Stimulated activated CD4-positive, alpha-beta T cell treated with anti-CD3 and anti-CD28 coated beads, Interleukin-15, amount 100 ng/mL, for 1 hour (primary cell): ENCODE data around the gene ETNK1.

ENCODE experiments used
- DNase-seq, 2 donors: peaks; one replicate each; pipeline ENCODE4 v3.0.0-alpha.2; 2020; ENCODE audit warnings: low read depth in 1 of 2, low spot score in 1 of 2

ETNK1 gene

DNA sequence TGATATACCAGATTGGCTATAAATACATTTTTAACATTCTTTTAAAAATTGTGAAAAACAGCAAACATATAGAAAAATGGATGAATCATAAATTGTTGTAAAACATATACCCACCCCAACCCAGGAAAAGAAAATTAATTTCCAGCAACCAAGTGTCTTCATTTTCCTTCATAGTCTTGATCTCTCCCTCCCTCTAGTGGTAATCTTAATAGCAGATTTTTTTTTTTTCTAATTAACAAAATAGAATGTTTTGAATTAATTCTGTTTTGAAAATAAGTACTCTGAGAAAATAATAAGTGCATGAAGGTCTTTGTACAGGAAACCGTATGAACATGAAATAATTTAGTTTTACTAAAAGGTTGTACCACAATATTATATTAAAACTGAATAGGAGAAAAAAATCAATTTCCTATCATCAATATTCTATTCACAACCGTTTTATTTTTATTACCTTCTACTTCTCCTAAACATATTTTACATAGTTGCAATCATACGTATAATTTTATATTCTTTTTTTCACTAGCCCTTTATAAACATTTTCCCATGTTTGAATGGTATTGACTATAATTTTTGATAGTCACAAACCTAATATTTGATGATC, 7.0 kb downstream of the ETNK1 start:
- no peak for DNase-seq

DNA sequence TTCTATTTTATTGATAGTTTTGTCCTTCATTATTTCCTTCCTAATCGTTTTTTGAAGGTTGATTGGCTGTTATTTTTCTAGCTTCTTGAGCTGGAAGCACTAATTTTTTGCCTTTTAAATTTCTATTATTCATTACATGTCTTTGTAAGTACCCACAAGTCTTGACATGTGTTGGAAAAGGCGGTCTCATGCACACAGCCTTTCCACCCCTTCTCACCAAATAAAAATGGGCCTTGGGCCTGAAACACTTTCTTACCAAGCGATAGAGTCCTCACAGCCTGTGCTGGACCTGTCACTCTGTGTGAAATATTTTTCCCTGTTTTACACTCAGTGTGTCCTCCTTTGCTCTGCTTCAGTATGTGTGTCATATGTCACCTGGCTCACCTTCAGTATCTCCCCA, 9.9 kb downstream of the ETNK1 start:
- DNase-seq: no peak

DNA sequence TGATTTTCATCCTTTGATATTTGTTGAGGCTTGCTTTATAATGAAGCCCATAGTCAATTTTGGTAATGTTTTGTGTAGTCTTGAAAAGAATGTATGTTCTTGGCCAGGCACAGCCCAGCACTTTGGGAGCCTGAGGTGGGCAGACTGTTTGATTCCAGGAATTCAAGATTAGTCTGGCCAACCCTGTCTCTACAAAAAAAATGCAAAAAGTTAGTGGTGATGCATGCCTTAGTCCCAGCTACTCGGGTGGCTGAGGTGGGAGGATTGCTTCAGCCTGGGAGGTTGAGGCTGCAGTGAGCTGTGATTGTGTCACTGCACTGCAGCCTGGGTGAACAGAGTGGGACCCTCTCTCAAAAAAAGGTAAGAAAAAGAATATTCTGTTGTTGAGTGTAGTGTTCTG, 10.8 kb downstream of the ETNK1 start:
- DNase-seq: no peak

DNA sequence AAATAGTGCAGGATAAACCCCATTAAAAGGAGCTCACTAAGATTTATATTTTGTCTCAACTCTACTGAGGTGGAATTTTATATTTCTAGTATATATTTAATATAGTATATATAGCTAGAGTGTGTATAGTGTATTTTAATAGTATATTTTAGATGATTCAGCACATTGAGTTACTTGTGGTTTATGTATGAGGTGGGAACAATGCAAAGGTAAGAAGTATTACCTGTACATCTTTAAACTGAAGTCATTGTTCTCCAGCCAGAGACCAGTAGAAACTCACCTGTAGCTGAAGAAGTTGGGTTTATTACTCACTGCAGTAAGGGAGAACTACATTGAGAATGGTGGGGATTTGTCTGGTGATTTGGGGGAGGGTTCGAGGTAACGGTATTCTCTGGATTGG, 15.9 kb downstream of the ETNK1 start:
- DNase-seq: no peak

DNA sequence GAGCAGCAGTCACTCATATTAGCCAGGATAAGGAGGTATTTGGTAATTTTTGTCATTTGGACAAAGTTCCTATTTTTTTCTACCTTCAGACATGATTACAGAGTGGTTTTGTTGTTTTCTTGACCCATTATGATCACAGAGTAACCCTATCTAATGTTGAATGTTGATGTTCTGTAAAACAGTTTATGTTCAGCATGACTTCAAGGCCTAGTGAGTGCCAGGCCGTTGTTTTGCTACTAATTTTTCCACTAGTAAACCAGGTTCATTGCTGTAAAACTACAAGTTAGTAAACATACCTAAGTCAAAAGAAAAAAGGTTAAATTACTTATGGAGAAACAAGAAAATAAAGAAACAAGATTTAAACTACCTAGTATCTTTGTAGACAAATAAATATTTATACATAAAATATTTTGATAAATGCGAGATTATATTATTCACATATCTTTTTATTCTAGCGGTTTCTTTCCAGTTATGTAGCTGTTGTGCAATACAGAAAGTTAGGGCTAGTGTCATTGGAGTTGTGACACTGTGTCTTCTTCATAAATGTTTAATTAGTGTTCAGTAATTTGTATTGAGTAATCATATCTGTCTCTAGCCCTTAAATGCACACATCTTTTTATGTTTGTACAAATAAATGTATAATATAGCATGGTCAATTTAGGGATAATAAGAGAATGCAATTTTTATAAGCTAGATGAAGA, 16.5 kb downstream of the ETNK1 start:
- no peak for DNase-seq

DNA sequence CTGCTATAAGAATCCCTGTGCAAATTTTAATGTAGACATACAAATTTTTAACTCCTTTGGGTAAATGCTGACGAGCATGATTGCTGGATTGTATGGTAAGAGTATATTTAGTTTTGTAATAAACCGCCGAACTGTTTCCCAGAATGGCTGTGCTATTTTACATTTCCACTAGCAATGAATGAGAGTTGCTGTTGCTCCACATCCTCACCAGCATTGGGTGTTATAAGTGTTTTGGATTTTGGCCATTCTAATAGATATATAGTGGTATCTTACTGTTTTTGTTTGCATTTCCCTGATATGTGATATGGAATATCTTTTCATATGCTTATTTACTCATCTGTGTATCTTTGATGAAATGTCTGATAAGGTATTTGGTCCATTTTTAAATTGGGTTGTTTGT, 23.7 kb downstream of the ETNK1 start:
- DNase-seq: no peak

DNA sequence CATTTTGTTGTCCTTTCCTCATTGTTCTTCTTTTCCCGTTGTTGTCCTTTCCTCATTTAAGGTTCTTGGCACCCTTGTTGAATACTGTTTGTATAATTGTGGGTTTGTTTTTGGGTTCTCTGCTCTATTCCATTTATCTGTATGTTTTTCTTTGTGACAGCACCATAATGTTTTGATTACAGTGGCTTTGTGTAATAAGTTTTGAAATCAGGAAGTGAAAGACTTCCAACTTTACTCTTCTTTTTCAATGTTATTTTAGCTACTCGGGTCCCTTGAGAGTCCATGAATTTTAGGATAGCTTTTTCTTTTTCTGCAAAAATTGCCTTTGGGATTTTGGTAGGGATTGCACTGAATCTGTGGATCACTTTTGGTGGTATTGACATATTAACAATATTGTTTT, 28.1 kb downstream of the ETNK1 start:
- DNase-seq: no peak

DNA sequence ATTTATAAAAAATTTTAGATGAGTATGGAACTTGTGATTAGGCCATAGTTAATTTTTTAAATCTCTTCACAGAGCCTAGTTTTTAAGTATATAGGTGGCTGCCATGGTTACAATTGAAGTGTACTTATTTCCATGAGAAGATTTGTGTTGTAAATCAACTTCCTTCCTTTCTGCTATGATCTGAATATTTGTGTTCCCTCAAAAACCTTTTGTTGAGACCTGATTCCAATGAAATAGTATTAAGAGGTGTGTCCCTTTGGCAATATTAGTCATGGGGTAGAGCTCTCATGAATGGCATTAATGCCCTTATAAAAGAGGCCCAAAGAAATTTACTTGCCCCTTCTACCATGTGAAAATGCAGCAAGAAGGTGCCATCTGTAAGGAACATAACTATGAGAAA, 28.8 kb downstream of the ETNK1 start:
- no peak for DNase-seq

DNA sequence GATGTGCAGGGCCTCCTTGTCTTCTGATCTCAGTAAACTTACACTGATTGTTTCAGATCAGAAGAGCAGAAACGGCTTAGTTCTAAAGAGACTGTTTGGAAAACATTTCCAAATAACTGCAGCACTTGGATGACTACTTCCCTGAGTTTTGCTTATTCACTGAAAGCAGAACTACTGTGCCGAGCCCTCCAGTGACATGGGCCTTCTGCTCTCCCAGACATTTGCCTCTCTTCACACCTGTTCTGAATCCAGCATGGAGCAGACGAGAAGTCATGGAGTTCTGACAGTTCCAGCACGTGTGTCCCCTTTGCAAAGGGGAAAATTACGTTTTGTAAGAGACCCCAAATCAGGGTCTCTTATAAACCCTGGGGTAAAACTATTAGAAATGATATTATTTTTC, 31.4 kb downstream of the ETNK1 start:
- no peak for DNase-seq

DNA sequence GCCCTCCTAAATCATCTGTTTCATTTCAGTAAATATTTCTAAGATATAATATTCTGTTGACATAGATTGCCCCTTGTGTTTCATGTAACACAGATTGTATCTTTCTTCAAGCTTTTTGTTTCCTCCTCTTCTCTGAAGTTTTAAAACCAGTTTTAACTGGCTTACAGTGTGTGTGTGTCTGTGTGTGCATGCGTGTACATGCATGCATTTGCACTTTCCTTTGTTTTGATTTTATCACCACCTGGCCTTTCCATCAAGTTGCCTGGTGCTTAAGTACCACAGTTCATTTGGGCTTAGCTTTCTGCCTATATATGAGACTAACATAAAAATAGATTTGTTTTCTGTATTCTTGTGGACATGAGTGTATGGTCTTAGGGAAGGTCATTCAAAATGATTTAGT, 31.9 kb downstream of the ETNK1 start:
- DNase-seq: no peak

DNA sequence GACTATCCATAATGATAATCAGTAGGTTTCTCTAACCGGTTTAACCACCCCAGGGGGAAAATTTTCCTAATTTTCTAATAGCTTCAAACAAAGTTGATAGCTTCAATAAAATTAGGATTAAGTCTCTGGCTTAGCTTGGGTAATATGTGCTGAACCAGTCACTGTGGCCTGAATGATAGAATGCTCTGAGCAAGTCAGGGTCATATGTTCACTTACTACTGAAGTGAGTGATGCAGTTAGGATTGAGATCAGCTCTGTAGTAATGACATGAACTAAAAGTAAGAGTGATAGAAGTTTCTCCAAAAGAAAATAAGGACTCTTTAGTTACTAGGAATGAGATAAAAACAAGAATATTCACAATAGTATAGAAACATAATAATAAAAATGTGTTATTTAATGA, 32.6 kb downstream of the ETNK1 start:
- DNase-seq: no peak

DNA sequence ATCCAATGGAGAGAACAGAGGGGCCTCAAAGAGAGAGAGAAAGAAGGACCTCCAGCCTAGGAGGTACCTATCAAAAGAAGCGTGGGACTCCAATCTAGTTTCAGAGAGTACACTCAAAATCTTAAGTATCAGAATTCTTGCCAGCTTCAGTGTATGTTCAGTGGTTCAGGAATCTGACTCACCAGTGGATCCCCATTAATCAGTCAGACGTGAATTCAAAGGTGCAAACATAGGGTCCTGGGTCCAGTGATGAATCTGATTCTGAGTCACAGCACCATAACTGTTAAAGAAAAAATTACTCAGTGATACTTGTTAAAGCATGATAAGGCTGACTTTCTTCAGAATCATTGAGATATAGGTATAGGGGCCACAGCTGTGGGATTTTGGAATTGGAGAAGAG, 33.2 kb downstream of the ETNK1 start:
- no peak for DNase-seq

DNA sequence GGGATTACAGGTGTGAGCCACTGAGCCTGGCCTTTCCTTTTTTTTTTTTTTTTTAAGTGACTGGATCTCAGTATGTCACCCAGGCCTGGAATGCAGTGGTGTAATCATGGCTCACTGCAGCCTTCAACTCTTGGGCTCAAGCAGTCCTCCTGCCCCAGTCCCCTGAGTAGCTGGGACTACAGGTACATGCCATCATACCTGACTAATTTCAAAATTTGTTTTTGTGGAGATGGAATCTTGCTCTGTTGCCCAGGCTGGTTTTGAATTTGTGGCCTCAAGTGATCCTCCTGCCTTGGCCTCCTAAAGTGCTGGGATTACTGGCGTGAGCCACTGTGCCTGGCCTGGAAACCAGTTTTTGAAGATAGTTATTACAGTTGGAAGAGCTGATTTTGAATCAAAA, 37.4 kb downstream of the ETNK1 start:
- no peak for DNase-seq

DNA sequence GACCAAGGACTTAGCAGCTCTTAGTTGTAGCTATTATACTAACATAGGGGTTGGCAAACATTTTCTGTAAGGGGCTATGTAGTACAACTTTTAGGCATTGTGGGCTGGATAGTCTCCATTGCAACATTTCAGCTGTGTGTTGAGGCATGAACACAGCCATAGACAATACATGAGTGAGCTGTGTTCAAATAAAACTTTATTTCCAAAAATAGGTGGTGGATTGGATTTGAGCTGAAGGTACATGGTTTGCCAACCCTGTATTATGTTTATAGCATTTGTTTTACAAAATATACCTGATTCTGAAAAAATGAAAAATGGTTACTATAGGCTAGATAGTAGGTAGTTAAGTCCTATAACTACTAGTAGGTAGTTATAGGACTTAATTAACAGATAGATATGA, 40.5 kb downstream of the ETNK1 start:
- DNase-seq: no peak

DNA sequence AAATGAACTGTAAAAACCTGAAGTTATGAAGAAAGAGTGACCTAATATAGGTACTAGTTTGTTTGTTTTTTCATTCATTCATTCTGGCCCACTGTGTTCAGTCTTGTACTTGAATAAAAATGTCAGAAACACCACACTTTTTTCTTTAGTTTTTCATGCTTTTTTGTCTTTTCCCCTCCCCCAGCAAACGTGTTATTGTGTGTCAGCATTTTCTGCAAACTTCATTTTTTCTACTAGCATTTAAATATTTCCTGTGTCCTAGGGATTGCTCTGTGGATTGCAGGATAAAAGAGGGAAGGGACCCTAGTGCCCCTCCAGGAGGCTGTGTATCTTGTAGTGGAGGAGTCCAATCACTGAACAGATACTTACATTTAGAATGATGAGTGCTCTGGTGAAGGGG, 42.2 kb downstream of the ETNK1 start:
- no peak for DNase-seq

DNA sequence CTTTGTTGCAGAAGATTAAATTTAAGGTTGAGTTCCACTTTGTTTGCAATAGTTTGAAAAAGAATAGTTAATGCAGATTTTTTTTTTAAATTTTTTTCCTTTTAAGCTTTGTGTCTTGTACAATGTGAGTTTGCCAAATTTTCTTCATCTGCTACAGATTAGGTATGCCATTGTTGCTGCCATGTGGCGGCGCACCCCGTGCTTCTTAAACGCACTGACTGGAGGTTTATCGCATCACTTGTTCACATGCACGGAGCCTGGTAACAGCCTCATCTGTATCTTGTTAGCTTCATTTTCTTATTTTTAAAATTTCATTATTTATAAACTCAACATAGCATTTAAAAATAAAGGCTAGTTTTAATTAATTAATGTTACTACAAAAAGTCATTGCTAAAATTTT, 43.5 kb downstream of the ETNK1 start:
- no peak for DNase-seq

DNA sequence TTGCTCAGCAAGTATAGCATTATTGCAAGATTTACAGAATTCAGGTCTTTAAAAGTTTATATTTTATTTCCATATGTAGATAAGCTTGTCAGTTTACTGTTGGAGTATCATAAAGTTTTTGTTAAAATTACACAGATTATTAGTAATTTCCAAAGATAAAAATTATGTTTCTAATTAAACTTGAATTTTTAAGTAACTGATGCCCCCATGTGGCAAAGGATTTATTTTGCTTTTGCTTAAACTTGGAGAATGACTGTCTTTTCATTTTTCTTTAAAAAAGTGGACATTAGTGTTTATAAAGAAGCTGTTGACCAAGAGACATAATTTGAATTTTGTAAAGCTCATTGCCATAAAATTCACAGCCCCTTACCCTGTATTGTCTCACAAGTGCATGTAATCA, 45.8 kb downstream of the ETNK1 start:
- DNase-seq: no peak

DNA sequence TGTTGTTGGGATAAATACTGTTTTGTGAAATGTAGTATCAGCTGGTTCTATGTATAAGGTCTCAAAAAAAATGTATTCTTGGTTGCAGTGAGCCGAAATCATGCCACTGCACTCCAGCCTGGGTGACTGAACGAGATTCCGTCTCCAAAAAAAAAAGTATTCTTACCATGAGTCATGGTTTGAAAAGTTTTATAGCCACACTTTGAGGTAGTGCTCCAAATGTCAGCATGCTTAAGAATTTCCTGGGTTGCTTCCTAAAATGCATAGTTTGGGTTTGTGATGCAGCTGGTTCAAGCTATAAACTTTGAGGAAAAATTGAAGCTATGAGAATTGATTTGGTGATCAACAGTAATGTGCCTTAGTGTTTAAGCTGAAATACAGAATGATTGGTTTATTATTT, 48.0 kb downstream of the ETNK1 start:
- DNase-seq: no peak

DNA sequence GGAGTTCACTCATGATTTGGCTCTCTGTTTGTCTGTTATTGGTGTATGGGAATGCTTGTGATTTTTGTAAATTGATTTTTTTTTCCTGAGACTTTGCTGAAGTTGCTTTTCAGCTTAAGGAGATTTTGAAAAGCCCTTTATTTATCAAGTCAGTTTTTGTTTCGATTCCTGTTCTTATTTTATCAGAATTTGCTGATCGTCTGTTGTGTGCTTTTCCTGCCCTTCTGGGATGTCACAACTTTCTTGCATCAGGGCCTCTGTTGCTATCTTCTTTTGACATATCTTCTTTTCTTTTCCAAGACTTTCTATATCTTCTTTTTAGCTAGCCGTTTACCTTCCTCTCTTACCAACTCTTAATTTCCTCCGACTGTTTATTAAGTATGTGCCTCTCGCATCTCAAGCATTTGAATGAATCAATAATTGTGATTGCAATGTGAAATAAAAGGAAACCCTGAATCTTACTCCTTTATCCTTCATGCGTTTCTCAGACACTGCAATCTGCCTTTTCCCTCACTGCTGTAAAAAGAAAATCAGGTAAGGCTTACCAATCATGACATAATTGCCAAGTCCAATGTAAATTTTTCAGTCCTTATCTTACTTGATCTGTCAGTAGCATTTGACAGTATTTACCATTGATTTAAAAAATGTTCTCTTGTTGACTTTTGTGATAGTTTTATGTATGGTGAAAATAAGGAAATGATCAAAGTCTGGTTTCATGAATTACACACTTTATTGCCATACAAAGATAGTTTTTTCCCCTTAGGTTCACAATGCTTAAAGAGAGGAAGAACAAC, 53.0 kb downstream of the ETNK1 start:
- no peak for DNase-seq

DNA sequence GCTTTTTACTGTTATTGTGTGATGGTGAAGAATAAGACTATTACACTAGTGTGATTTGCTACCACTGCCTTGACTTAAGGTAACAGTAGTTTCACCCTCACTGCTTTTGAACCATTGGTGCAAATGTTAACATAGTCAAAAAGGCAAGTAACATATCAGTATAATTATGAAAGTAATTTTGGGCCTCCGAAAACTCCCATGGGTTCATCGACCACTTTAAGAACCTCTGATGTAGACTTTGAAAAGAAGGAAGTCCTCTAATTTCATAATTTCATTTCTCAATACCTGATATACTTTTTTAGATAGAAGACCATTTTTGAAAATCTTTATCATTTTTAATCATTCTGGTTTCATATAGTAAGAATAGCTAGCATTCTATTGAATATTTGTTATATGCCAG, 57.7 kb downstream of the ETNK1 start:
- no peak for DNase-seq

DNA sequence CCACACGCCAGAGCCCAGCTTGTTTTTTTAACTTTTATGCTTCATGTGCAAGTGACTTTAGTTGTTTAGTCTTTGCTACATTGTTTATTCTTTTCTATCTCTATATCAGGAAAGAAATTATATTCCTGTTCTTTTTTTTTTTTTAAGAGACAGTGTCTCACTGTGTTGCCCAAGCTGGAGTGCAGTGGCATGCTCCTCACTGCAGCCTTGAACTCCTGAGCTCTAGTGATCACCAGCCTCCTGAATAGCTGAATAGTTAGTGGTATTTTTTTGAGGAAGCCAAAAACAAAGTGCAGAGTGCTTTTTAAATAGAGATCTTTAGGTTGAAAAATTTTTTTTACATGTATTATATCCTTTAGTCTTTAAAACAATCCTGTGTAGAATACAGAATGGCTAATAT, 58.2 kb downstream of the ETNK1 start:
- no peak for DNase-seq
